GM19099 (cell line): Measurements from ENCODE around the gene PDCD4.

Experiments
- POLR2A ChIP-seq: IDR thresholded peaks from 3 replicates; pipeline ENCODE4 v1.6.1; 2011; ENCODE audit warnings: low read depth; ENCODE audit not compliant: insufficient read length; ENCODE audit errors: extremely low read depth

The PDCD4 gene

GRCh38 chr10:110836706-110837105 lies 35.0 kb upstream of the PDCD4 start:
- TF ChIP-seq POLR2A, result no peak

- no peak for TF ChIP-seq POLR2A
Measured at GRCh38 chr10:110837418-110838171, 34.1 kb upstream of the PDCD4 start.

- no peak for TF ChIP-seq POLR2A
Measured at GRCh38 chr10:110840225-110840922, 31.4 kb upstream of the PDCD4 start.

- TF ChIP-seq POLR2A, result no peak
Measured at GRCh38 chr10:110840923-110841428, 30.8 kb upstream of the PDCD4 start.

- peak; percentile 54 for TF ChIP-seq POLR2A
Measured at GRCh38 chr10:110841767-110842267, 29.9 kb upstream of the PDCD4 start.

GRCh38 chr10:110842326-110842904 lies 29.3 kb upstream of the PDCD4 start:
- TF ChIP-seq POLR2A, result no peak

- TF ChIP-seq POLR2A, result peak; percentile 50
Measured at GRCh38 chr10:110843031-110843430, 28.7 kb upstream of the PDCD4 start.

GRCh38 chr10:110843796-110844616 lies 27.7 kb upstream of the PDCD4 start:
- no peak for TF ChIP-seq POLR2A

GRCh38 chr10:110844617-110844881 lies 27.2 kb upstream of the PDCD4 start:
- TF ChIP-seq POLR2A, result no peak

- peak; percentile 28 for TF ChIP-seq POLR2A
Measured at GRCh38 chr10:110845192-110845755, 26.5 kb upstream of the PDCD4 start.

- no peak for TF ChIP-seq POLR2A
Measured at GRCh38 chr10:110845756-110846620, 25.7 kb upstream of the PDCD4 start.

GRCh38 chr10:110847374-110847773 lies 24.4 kb upstream of the PDCD4 start:
- no peak for TF ChIP-seq POLR2A

- TF ChIP-seq POLR2A, result no peak
Measured at GRCh38 chr10:110848106-110848505, 23.6 kb upstream of the PDCD4 start.

GRCh38 chr10:110850099-110850498 lies 21.6 kb upstream of the PDCD4 start:
- no peak for TF ChIP-seq POLR2A
